Epithelial cell of proximal tubule (primary cell): ENCODE results near the gene DLL1. TPM values are rescaled to one million over a fixed set of nuclear protein-coding genes. Genes with fewer than 3 reads are reported as not detected.

Experiments used
- DNase-seq: peaks from one replicate; pipeline ENCODE4 v3.0.0-alpha.2; 2011; ENCODE audit warnings: low read depth
- H3K4me3 ChIP-seq: 2 replicates; pipeline ENCODE4 v1.5.1; 2011; ENCODE audit warnings: low read depth, mild to moderate bottlenecking, low read length
- CTCF ChIP-seq: conservative IDR thresholded peaks from 2 replicates; pipeline ENCODE4 v1.5.1; 2012; ENCODE audit warnings: low read depth, mild to moderate bottlenecking, low read length
- total RNA-seq: library from RNA; depleted of rRNA; stranded (reverse); fragments of >200 nt; gene quantifications from 2 replicates; pipeline ENCODE4 v1.2.3, GENCODE V29; 2015

The DLL1 gene
- total RNA-seq, 1 donor from 2014 or later: 1.7 TPM

GRCh38 chr6:170233286-170234205 lies 57.3 kb downstream of the DLL1 start:
- no peak overlapping the region for H3K4me3 ChIP-seq
- TF ChIP-seq CTCF: no peak
- no peak for DNase-seq

Other genes with a start within 250 kb of the DLL1 start
- gene FAM120B, start 15.7 kb upstream of the DLL1 start, total RNA-seq: 5.0 and 7.0 TPM in 2 replicates